Endometrium (tissue), 2 donors: Measurements from ENCODE around the gene PPA1.
"Not testable (repeated sequence)": the region's sequence is repeated elsewhere in the genome, so short reads cannot be mapped to it uniquely, and the experiment has no call there.

Experiments
- FAIRE-seq: peaks from 2 replicates; lab custom pipeline; 2012; peaks lifted over from hg19 to GRCh38; lab: Jason Lieb, UNC
- donor health status: control.
- donor health status: control.

PPA1 gene

GRCh38 chr10:70233109-70233938 lies at the start of gene PPA1:
TSS of gene PPA1 (minus strand) at chr10:70233429. CDS start at chr10:70233327, 102 bp downstream.
- no peak for FAIRE-seq

GRCh38 chr10:70281609-70282008 lies 48.4 kb upstream of the PPA1 start:
- FAIRE-seq, result no peak

GRCh38 chr10:70280099-70280498 lies 46.9 kb upstream of the PPA1 start:
- FAIRE-seq, result no peak

- FAIRE-seq, result no peak
Observed at GRCh38 chr10:70277396-70278030, 44.3 kb upstream of the PPA1 start.

GRCh38 chr10:70274643-70275042 lies 41.4 kb upstream of the PPA1 start:
- no peak for FAIRE-seq

GRCh38 chr10:70272925-70273316 lies 39.7 kb upstream of the PPA1 start:
- no peak for FAIRE-seq

- no peak for FAIRE-seq
Observed at GRCh38 chr10:70271996-70272924, 39.0 kb upstream of the PPA1 start.

GRCh38 chr10:70270952-70271351 lies 37.7 kb upstream of the PPA1 start:
- no peak for FAIRE-seq

- no peak for FAIRE-seq
Observed at GRCh38 chr10:70269741-70270140, 36.5 kb upstream of the PPA1 start.

GRCh38 chr10:70268376-70268775 lies 35.1 kb upstream of the PPA1 start:
- no peak for FAIRE-seq

GRCh38 chr10:70267161-70267933 lies 34.1 kb upstream of the PPA1 start:
- FAIRE-seq, result no peak

- FAIRE-seq, result no peak
Observed at GRCh38 chr10:70266701-70267100, 33.5 kb upstream of the PPA1 start.

GRCh38 chr10:70266056-70266455 lies 32.8 kb upstream of the PPA1 start:
- FAIRE-seq, result no peak

- no peak for FAIRE-seq
Observed at GRCh38 chr10:70265032-70265689, 31.9 kb upstream of the PPA1 start.

GRCh38 chr10:70260734-70261133 lies 27.5 kb upstream of the PPA1 start:
- no peak for FAIRE-seq

GRCh38 chr10:70260259-70260658 lies 27.0 kb upstream of the PPA1 start:
- FAIRE-seq, result no peak

GRCh38 chr10:70258216-70258615 lies 25.0 kb upstream of the PPA1 start:
- no peak for FAIRE-seq

- FAIRE-seq, result not testable (repeated sequence)
Observed at GRCh38 chr10:70257816-70258215, 24.6 kb upstream of the PPA1 start.

GRCh38 chr10:70256463-70256862 lies 23.2 kb upstream of the PPA1 start:
- FAIRE-seq, result no peak

GRCh38 chr10:70255329-70256299 lies 22.4 kb upstream of the PPA1 start:
- FAIRE-seq, result no peak
